NB4 (cell line): ENCODE data around the gene DGKQ.

Experiments used
- DNase-seq: peaks from one replicate; pipeline ENCODE4 v3.0.0; 2010; ENCODE audit warnings: low read depth
- H3K4me3 ChIP-seq: one replicate; pipeline ENCODE4 v1.5.1; 2011; ENCODE audit warnings: mild to moderate bottlenecking, low read depth, low read length, moderate library complexity
- CTCF ChIP-seq: IDR thresholded peaks from one replicate; pipeline ENCODE4 v1.5.1; 2012; ENCODE audit warnings: low read depth, low read length
- MAX ChIP-seq: IDR thresholded peaks from 2 replicates; pipeline ENCODE4 v1.6.1; 2011; ENCODE audit warnings: low read depth, low read length
- MYC ChIP-seq: IDR thresholded peaks from 2 replicates; pipeline ENCODE4 v1.6.1; 2011; ENCODE audit warnings: low read depth, low read length
- POLR2A ChIP-seq: IDR thresholded peaks from 2 replicates; pipeline ENCODE4 v1.6.1; 2011; ENCODE audit warnings: mild to moderate bottlenecking; ENCODE audit not compliant: insufficient read length; ENCODE audit errors: extremely low read depth

DGKQ gene

GRCh38 chr4:971666-972500 is 1.5 kb downstream of the DGKQ start:
- H3K4me3 ChIP-seq, result no peak overlapping the region
- TF ChIP-seq CTCF, result no peak
- no peak for TF ChIP-seq MAX
- no peak for TF ChIP-seq MYC
- TF ChIP-seq POLR2A, result no peak
- DNase-seq, result no peak

GRCh38 chr4:970854-971520 is 2.4 kb downstream of the DGKQ start:
- DNase-seq, result no peak
- no peak overlapping the region for H3K4me3 ChIP-seq
- no peak for TF ChIP-seq MYC
- no peak for TF ChIP-seq MAX
- TF ChIP-seq CTCF, result no peak
- no peak for TF ChIP-seq POLR2A

GRCh38 chr4:970046-970745 is 3.2 kb downstream of the DGKQ start:
- no peak for TF ChIP-seq POLR2A
- no peak for TF ChIP-seq CTCF
- TF ChIP-seq MAX, result no peak
- no peak for TF ChIP-seq MYC
- no peak overlapping the region for H3K4me3 ChIP-seq
- no peak for DNase-seq

GRCh38 chr4:968621-969394 is 4.6 kb downstream of the DGKQ start:
- DNase-seq, result no peak
- TF ChIP-seq MAX, result no peak
- no peak for TF ChIP-seq POLR2A
- no peak for TF ChIP-seq MYC
- no peak for TF ChIP-seq CTCF
- no peak overlapping the region for H3K4me3 ChIP-seq

- no peak overlapping the region for H3K4me3 ChIP-seq
- DNase-seq, result no peak
- TF ChIP-seq POLR2A, result no peak
- no peak for TF ChIP-seq MYC
- TF ChIP-seq MAX, result no peak
- TF ChIP-seq CTCF, result no peak
Measured at GRCh38 chr4:968221-968620, 5.1 kb downstream of the DGKQ start.
